WTC11 (cell line): ENCODE data around the gene PCYOX1L. TPM values are rescaled to one million over a fixed set of nuclear protein-coding genes. Genes with fewer than 3 reads are reported as not detected.

ENCODE experiments used
- ATAC-seq: fragments of 200-7000 bp; cut with Tn5 transposase; 2 replicates; pipeline ENCODE4 v1.10.0; 2021; ENCODE audit warnings: mild to moderate bottlenecking, moderate library complexity
- CTCF ChIA-PET: fragments of 300-600 bp; sonication (Branson Sonifier 250); formaldehyde crosslinking; loops from one replicate; lab custom pipeline; 2021; ENCODE audit warnings: antibody characterized with exemption; lab: Charles Lee
- POLR2A ChIA-PET: fragments of 350-600 bp; sonication (Branson Sonifier 250); formaldehyde crosslinking; loops from one replicate; lab custom pipeline; 2021; ENCODE audit warnings: antibody characterized with exemption; lab: Charles Lee
- DNase-seq: peaks from one replicate; pipeline ENCODE4 v3.0.0; 2021; ENCODE audit warnings: low spot score
- H3K27ac Mint-ChIP-seq: 2 replicates; pipeline ENCODE4 v1.8.0; 2021; ENCODE audit warnings: mixed read lengths
- H3K27me3 Mint-ChIP-seq: 2 replicates; pipeline ENCODE4 v1.8.0; 2021; ENCODE audit warnings: low read depth, mild to moderate bottlenecking, moderate library complexity, mixed read lengths
- H3K36me3 Mint-ChIP-seq: 2 replicates; pipeline ENCODE4 v1.8.0; 2021; ENCODE audit warnings: mixed read lengths
- H3K4me1 Mint-ChIP-seq: 2 replicates; pipeline ENCODE4 v1.8.0; 2022; ENCODE audit warnings: mixed read lengths
- H3K4me3 Mint-ChIP-seq: 2 replicates; pipeline ENCODE4 v1.8.0; 2021; ENCODE audit warnings: mild to moderate bottlenecking, moderate library complexity, mixed read lengths
- H3K9me3 Mint-ChIP-seq: 2 replicates; pipeline ENCODE4 v1.8.0; 2021; ENCODE audit warnings: mixed read lengths
- ATF1 ChIP-seq: sonication (generic); formaldehyde crosslinking; IDR thresholded peaks from 2 replicates; pipeline ENCODE4 v1.8.1; 2023; ENCODE audit warnings: mild to moderate bottlenecking, moderate library complexity, missing genetic modification reagents
- ATF3 ChIP-seq: sonication (generic); formaldehyde crosslinking; conservative IDR thresholded peaks from 2 replicates; pipeline ENCODE4 v1.8.1; 2022; ENCODE audit warnings: mild to moderate bottlenecking, missing genetic modification reagents
- CBFB ChIP-seq: sonication (generic); formaldehyde crosslinking; IDR thresholded peaks from 2 replicates; pipeline ENCODE4 v1.8.1; 2022; ENCODE audit warnings: mild to moderate bottlenecking, low read depth, missing genetic modification reagents
- CREB1 ChIP-seq: sonication (generic); formaldehyde crosslinking; IDR thresholded peaks from 2 replicates; pipeline ENCODE4 v1.8.0; 2023; ENCODE audit warnings: mild to moderate bottlenecking, missing genetic modification reagents
- CREM ChIP-seq: sonication (generic); formaldehyde crosslinking; IDR thresholded peaks from 2 replicates; pipeline ENCODE4 v1.8.1; 2022; ENCODE audit warnings: mild to moderate bottlenecking, missing genetic modification reagents, moderate library complexity
- FOXP1 ChIP-seq: sonication (generic); formaldehyde crosslinking; IDR thresholded peaks from 2 replicates; pipeline ENCODE4 v1.8.0; 2022; ENCODE audit warnings: missing genetic modification reagents, mild to moderate bottlenecking, moderate library complexity, borderline replicate concordance
- GABPB1 ChIP-seq: sonication (generic); formaldehyde crosslinking; IDR thresholded peaks from 2 replicates; pipeline ENCODE4 v1.8.1; 2023; ENCODE audit warnings: mild to moderate bottlenecking, missing genetic modification reagents
- GTF2I ChIP-seq: fragments of 250-450 bp; sonication (Bioruptor Pico); conservative IDR thresholded peaks from 2 replicates; pipeline ENCODE4 v1.4.0; 2021; ENCODE audit warnings: mild to moderate bottlenecking
- IRF1 ChIP-seq: sonication (generic); formaldehyde crosslinking; IDR thresholded peaks from 2 replicates; pipeline ENCODE4 v1.8.0; 2023; ENCODE audit warnings: missing genetic modification reagents
- NFATC4 ChIP-seq: fragments of 250-450 bp; sonication (Bioruptor Pico); IDR thresholded peaks from 2 replicates; pipeline ENCODE4 v1.9.0; 2021; ENCODE audit warnings: mild to moderate bottlenecking
- NR2C2 ChIP-seq: sonication (generic); formaldehyde crosslinking; IDR thresholded peaks from 2 replicates; pipeline ENCODE4 v1.8.0; 2022; ENCODE audit warnings: mild to moderate bottlenecking, missing genetic modification reagents
- PREB ChIP-seq: sonication (generic); formaldehyde crosslinking; IDR thresholded peaks from 2 replicates; pipeline ENCODE4 v1.8.1; 2022; ENCODE audit warnings: mild to moderate bottlenecking, missing genetic modification reagents, moderate library complexity, borderline replicate concordance
- SOX15 ChIP-seq: fragments of 250-450 bp; sonication (Bioruptor Pico); IDR thresholded peaks from 2 replicates; pipeline ENCODE4 v1.9.0; 2021; ENCODE audit warnings: mild to moderate bottlenecking
- TP53 ChIP-seq: sonication (generic); formaldehyde crosslinking; IDR thresholded peaks from 2 replicates; pipeline ENCODE4 v1.8.1; 2023; ENCODE audit warnings: mild to moderate bottlenecking, missing genetic modification reagents
- USF2 ChIP-seq: sonication (generic); formaldehyde crosslinking; IDR thresholded peaks from 2 replicates; pipeline ENCODE4 v1.8.1; 2023; ENCODE audit warnings: mild to moderate bottlenecking, missing genetic modification reagents, moderate library complexity
- ZBTB43 ChIP-seq: sonication (generic); formaldehyde crosslinking; IDR thresholded peaks from 2 replicates; pipeline ENCODE4 v1.8.1; 2023; ENCODE audit warnings: mild to moderate bottlenecking, missing genetic modification reagents
- ZNF121 ChIP-seq: sonication (generic); formaldehyde crosslinking; IDR thresholded peaks from 2 replicates; pipeline ENCODE4 v1.8.0; 2023; ENCODE audit warnings: missing genetic modification reagents
- ZNF423 ChIP-seq: fragments of 250-450 bp; sonication (Bioruptor Pico); IDR thresholded peaks from 2 replicates; pipeline ENCODE4 v2.1.2; 2022; ENCODE audit warnings: mild to moderate bottlenecking, moderate library complexity
- ZNF425 ChIP-seq: fragments of 250-450 bp; sonication (Bioruptor Pico); conservative IDR thresholded peaks from 2 replicates; pipeline ENCODE4 v1.9.0; 2021; ENCODE audit warnings: mild to moderate bottlenecking
- ZSCAN18 ChIP-seq: fragments of 250-450 bp; sonication (Bioruptor Pico); IDR thresholded peaks from 2 replicates; pipeline ENCODE4 v2.1.2; 2022; ENCODE audit warnings: mild to moderate bottlenecking, moderate library complexity
- total RNA-seq: library from RNA; stranded (reverse); gene quantifications from 3 replicates; pipeline ENCODE4 v1.2.3, GENCODE V29; 2021

PCYOX1L gene
- total RNA-seq, 1 experiment from 2014 or later: 8.1 TPM

- Mint-ChIP-seq H3K9me3 (no peaks in the 10 kb centered on the region), H3K4me3 (no peak overlapping the region), H3K27ac (no peak overlapping the region), H3K27me3 (no peaks in the 10 kb centered on the region), H3K4me1 (peaks cover 16% of the 10 kb centered on the region), H3K36me3 (no peaks in the 10 kb centered on the region)
- CTCF ChIA-PET: interaction anchor here (1.5 to 1.9 kb wide), 2 partner anchors 8 to 83 kb away, joined by 3 to 6 read pairs; no protein-coding TSS in a partner anchor
- POLR2A ChIA-PET: no interaction called here
- DNase-seq (no peak), ATAC-seq (peak; percentile 53)
- TF ChIP-seq ZNF423 (no peak), IRF1 (CRISPR knock-in tag) (no peak), ZNF425 (CRISPR knock-in tag) (no peak), SOX15 (CRISPR knock-in tag) (no peak)
These were observed 35.3 kb upstream of the PCYOX1L start for GRCh38 chr5:149322518-149322917.

- TF ChIP-seq ZBTB43 (no peak), NFATC4 (CRISPR knock-in tag) (no peak), PREB (CRISPR knock-in tag) (no peak), TP53 (CRISPR knock-in tag) (no peak), ZSCAN18 (CRISPR knock-in tag) (no peak), CBFB (CRISPR knock-in tag) (no peak)
- no peak for ATAC-seq
- ChIA-PET CTCF (interaction anchor here (1.5 to 1.9 kb wide), 2 partner anchors 8 to 83 kb away, joined by 3 to 6 read pairs; no protein-coding TSS in a partner anchor), POLR2A (no interaction called here)
- DNase-seq: no peak
- Mint-ChIP-seq H3K4me1 (peaks cover 10% of the 10 kb centered on the region), H3K27me3 (no peaks in the 10 kb centered on the region), H3K36me3 (no peaks in the 10 kb centered on the region), H3K4me3 (no peak overlapping the region), H3K27ac (no peak overlapping the region), H3K9me3 (no peaks in the 10 kb centered on the region)
These were observed 34.6 kb upstream of the PCYOX1L start for GRCh38 chr5:149323210-149323609.

GRCh38 chr5:149323621-149324205 lies 34.1 kb upstream of the PCYOX1L start:
- Mint-ChIP-seq H3K4me3 (no peak overlapping the region), H3K36me3 (no peaks in the 10 kb centered on the region), H3K27me3 (no peaks in the 10 kb centered on the region), H3K9me3 (no peaks in the 10 kb centered on the region), H3K4me1 (peaks cover 6% of the 10 kb centered on the region), H3K27ac (no peak overlapping the region)
- CTCF ChIA-PET: interaction anchor here (0.6 to 1.9 kb wide), 2 partner anchors 9 to 439 kb away, joined by 3 to 6 read pairs; no protein-coding TSS in a partner anchor
- POLR2A ChIA-PET: no interaction called here
- ATAC-seq: no peak
- DNase-seq: no peak
- TF ChIP-seq USF2 (CRISPR knock-in tag) (no peak), NR2C2 (CRISPR knock-in tag) (no peak), CREM (CRISPR knock-in tag) (no peak), FOXP1 (CRISPR knock-in tag) (no peak), GABPB1 (CRISPR knock-in tag) (no peak), ATF1 (no peak), ZNF423 (no peak), GTF2I (CRISPR knock-in tag) (no peak), ZBTB43 (no peak), SOX15 (CRISPR knock-in tag) (no peak), ATF3 (no peak), CREB1 (CRISPR knock-in tag) (no peak), ZNF121 (CRISPR knock-in tag) (no peak)
